Measurements from ENCODE around the gene AGBL1.

- no peak for TF ChIP-seq CTCF (optimal IDR thresholded peaks at IDR 0.05 in 1 of 3, IDR thresholded peaks at IDR 0.05 in 1 of 3, conservative IDR thresholded peaks at IDR 0.05 in 1 of 3; ENCODE audit: extremely low read depth in 1 of 3, insufficient read depth in 2 of 3, low read length in 3 of 3)
- TF ChIP-seq EZH2 (IDR thresholded peaks at IDR 0.05; ENCODE audit: low read length), result no peak
These were observed 574.8 kb downstream of the AGBL1 start for GRCh38 chr15:86654501-86654900.
